Measurements from ENCODE around the gene SRRM3.
A peak's percentile ranks its signal among the peaks of the same experiment; 100 is the strongest.
"Not testable (repeated sequence)": the region's sequence is repeated elsewhere in the genome, so short reads cannot be mapped to it uniquely, and the experiment has no call there.

Gene SRRM3

GRCh38 chr7:76317782-76318487 is 116.2 kb downstream of the SRRM3 start:
- DNase-seq, result peak; percentile 94

- DNase-seq, result peak; percentile 56
Measured at GRCh38 chr7:76318488-76319353, 117.0 kb downstream of the SRRM3 start.

GRCh38 chr7:76325092-76325491 is 123.4 kb downstream of the SRRM3 start:
- no peak for DNase-seq

- DNase-seq, result no peak
Measured at GRCh38 chr7:76325811-76326210, 124.1 kb downstream of the SRRM3 start.

- no peak for DNase-seq
Measured at GRCh38 chr7:76326646-76327233, 125.0 kb downstream of the SRRM3 start.

- DNase-seq, result no peak
Measured at GRCh38 chr7:76327610-76328009, 125.9 kb downstream of the SRRM3 start.

GRCh38 chr7:76328389-76328788 is 126.7 kb downstream of the SRRM3 start:
- DNase-seq, result no peak

GRCh38 chr7:76329479-76329878 is 127.8 kb downstream of the SRRM3 start:
- no peak for DNase-seq

- DNase-seq, result no peak
Measured at GRCh38 chr7:76330261-76330660, 128.6 kb downstream of the SRRM3 start.

- DNase-seq, result no peak
Measured at GRCh38 chr7:76330673-76331072, 129.0 kb downstream of the SRRM3 start.

- DNase-seq, result no peak
Measured at GRCh38 chr7:76332078-76332477, 130.4 kb downstream of the SRRM3 start.

GRCh38 chr7:76333511-76334101 is 131.9 kb downstream of the SRRM3 start:
- no peak for DNase-seq

- DNase-seq, result no peak
Measured at GRCh38 chr7:76334320-76334967, 132.7 kb downstream of the SRRM3 start.

GRCh38 chr7:76335417-76335816 is 133.7 kb downstream of the SRRM3 start:
- not testable (repeated sequence) for DNase-seq

- DNase-seq, result no peak
Measured at GRCh38 chr7:76336094-76336493, 134.4 kb downstream of the SRRM3 start.

All from 8988T (cell line).